ENCODE results near the gene TTC6.

GRCh38 chr14:37590428-37591139, 4.8 kb upstream of the TTC6 start:
- TF ChIP-seq CTCF (IDR thresholded peaks at IDR 0.05; ENCODE audit: poor library complexity, severe bottlenecking): no peak
- no peak for TF ChIP-seq TAF1 (IDR thresholded peaks at IDR 0.05; ENCODE audit: low read depth)
- no peak for TF ChIP-seq RAD21 (conservative IDR thresholded peaks at IDR 0.05)
- TF ChIP-seq POLR2AphosphoS5 (IDR thresholded peaks at IDR 0.05): no peak
- no peak for TF ChIP-seq EZH2 (IDR thresholded peaks at IDR 0.05; ENCODE audit: borderline replicate concordance, insufficient read depth, low read length, poor library complexity, severe bottlenecking)
- no peak for TF ChIP-seq MXI1 (conservative IDR thresholded peaks at IDR 0.05; ENCODE audit: poor library complexity, severe bottlenecking)
- no peak for TF ChIP-seq EP300 (conservative IDR thresholded peaks at IDR 0.05; ENCODE audit: poor library complexity, severe bottlenecking)

Measured in neural cell (in vitro differentiated cells).